Vagina (tissue), 2 donors: ENCODE measurements around the gene GPR37L1.

ENCODE experiments used
- POLR2A ChIP-seq, 2 donors: fragments of 450-650 bp; IDR thresholded peaks; one replicate each; pipeline ENCODE4 v1.6.1; 2017; ENCODE audit warnings: antibody characterized with exemption in 2 of 2, mild to moderate bottlenecking in 2 of 2, moderate library complexity in 2 of 2
- POLR2AphosphoS5 ChIP-seq, 2 donors: sonication (generic); formaldehyde crosslinking; IDR thresholded peaks; one replicate each; pipeline ENCODE4 v1.9.0; 2017; ENCODE audit warnings: antibody characterized with exemption in 2 of 2, mild to moderate bottlenecking in 2 of 2, low read depth in 1 of 2; ENCODE audit not compliant: insufficient read depth in 1 of 2

DNA sequence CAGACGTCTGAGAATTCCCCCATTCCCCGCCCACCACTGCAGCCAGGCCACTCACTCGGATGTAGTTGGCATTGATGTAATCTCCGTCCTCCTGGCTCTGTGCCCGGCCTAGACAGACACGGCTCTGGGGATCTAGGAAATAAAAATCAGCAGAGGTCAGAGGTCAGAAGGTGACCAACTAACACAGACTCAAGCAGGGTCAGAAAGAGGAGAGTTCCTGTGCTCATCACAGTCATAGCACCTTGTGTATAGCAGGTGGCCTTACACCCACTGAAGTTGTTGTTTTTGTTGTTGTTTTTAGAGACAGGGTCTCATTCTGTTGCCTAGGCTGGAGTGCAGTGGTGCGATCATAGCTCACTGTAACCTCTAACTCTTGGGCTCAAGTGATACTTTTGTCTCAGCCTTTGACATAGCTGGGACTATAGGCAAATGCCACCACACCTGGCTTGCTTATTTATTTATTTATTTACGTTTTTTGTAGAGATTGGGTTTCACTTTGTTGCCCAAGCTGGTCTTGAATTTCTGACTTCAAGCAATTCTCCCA, 32.8 kb downstream of the GPR37L1 start:
- TF ChIP-seq POLR2A (IDR thresholded peaks at IDR 0.05) (no peak), POLR2AphosphoS5 (IDR thresholded peaks at IDR 0.05; ENCODE audit: insufficient read depth in 1 of 2, low read depth in 1 of 2) (no peak)
